GM19193 (cell line): ENCODE results near the gene ANKRD23.

ENCODE experiments used
- POLR2A ChIP-seq: IDR thresholded peaks from 4 replicates; pipeline ENCODE4 v1.6.1; 2011; ENCODE audit not compliant: insufficient read depth, insufficient read length; ENCODE audit errors: extremely low read depth

Gene ANKRD23

GRCh38 chr2:96788442-96789244, 55.2 kb downstream of the ANKRD23 start:
- TF ChIP-seq POLR2A, result no peak
